PFSK-1 (cell line): ENCODE results near the gene IRX2.

ENCODE experiments used
- FOXP2 ChIP-seq: optimal IDR thresholded peaks from 2 replicates; pipeline ENCODE3; 2011; ENCODE audit warnings: borderline replicate concordance, control low read depth, inconsistent platforms; ENCODE audit not compliant: insufficient read depth; ENCODE audit errors: extremely low read length, extremely low read depth
- POLR2AphosphoS5 ChIP-seq: IDR thresholded peaks from 2 replicates; pipeline ENCODE4 v1.6.1; 2012; ENCODE audit warnings: low read depth, mild to moderate bottlenecking, control low read depth, low read length, moderate library complexity
- SIN3A ChIP-seq: IDR thresholded peaks from 2 replicates; pipeline ENCODE4 v1.6.1; 2012; ENCODE audit warnings: mild to moderate bottlenecking, low read length, moderate library complexity, borderline replicate concordance; ENCODE audit not compliant: insufficient read depth
- TAF1 ChIP-seq: IDR thresholded peaks from 2 replicates; pipeline ENCODE4 v1.6.1; 2012; ENCODE audit warnings: low read length, control low read depth, borderline replicate concordance; ENCODE audit not compliant: insufficient read depth
- TF ChIP-seq, protein P1 (sequence below), 2 experiments: IDR thresholded peaks; 2 replicates each; pipeline versions ENCODE4 v1.6.1 to v1.8.0; 2011 to 2012; ENCODE audit warnings: low read depth in 2 of 2, low read length in 2 of 2, control low read depth in 1 of 2, inconsistent platforms in 1 of 2, mild to moderate bottlenecking in 1 of 2, moderate library complexity in 1 of 2; ENCODE audit not compliant: insufficient read depth in 1 of 2

IRX2 gene

GRCh38 chr5:2758632-2759031 lies 7.2 kb upstream of the IRX2 start:
- TF ChIP-seq TAF1 = no peak
- TF ChIP-seq, protein P1, sequence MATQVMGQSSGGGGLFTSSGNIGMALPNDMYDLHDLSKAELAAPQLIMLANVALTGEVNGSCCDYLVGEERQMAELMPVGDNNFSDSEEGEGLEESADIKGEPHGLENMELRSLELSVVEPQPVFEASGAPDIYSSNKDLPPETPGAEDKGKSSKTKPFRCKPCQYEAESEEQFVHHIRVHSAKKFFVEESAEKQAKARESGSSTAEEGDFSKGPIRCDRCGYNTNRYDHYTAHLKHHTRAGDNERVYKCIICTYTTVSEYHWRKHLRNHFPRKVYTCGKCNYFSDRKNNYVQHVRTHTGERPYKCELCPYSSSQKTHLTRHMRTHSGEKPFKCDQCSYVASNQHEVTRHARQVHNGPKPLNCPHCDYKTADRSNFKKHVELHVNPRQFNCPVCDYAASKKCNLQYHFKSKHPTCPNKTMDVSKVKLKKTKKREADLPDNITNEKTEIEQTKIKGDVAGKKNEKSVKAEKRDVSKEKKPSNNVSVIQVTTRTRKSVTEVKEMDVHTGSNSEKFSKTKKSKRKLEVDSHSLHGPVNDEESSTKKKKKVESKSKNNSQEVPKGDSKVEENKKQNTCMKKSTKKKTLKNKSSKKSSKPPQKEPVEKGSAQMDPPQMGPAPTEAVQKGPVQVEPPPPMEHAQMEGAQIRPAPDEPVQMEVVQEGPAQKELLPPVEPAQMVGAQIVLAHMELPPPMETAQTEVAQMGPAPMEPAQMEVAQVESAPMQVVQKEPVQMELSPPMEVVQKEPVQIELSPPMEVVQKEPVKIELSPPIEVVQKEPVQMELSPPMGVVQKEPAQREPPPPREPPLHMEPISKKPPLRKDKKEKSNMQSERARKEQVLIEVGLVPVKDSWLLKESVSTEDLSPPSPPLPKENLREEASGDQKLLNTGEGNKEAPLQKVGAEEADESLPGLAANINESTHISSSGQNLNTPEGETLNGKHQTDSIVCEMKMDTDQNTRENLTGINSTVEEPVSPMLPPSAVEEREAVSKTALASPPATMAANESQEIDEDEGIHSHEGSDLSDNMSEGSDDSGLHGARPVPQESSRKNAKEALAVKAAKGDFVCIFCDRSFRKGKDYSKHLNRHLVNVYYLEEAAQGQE (IDR thresholded peaks at IDR 0.05; ENCODE audit: insufficient read depth in 1 of 2, low read depth in 2 of 2, low read length in 2 of 2) = no peak
- TF ChIP-seq SIN3A = no peak
- TF ChIP-seq POLR2AphosphoS5 = no peak
- no peak for TF ChIP-seq FOXP2

DNA sequence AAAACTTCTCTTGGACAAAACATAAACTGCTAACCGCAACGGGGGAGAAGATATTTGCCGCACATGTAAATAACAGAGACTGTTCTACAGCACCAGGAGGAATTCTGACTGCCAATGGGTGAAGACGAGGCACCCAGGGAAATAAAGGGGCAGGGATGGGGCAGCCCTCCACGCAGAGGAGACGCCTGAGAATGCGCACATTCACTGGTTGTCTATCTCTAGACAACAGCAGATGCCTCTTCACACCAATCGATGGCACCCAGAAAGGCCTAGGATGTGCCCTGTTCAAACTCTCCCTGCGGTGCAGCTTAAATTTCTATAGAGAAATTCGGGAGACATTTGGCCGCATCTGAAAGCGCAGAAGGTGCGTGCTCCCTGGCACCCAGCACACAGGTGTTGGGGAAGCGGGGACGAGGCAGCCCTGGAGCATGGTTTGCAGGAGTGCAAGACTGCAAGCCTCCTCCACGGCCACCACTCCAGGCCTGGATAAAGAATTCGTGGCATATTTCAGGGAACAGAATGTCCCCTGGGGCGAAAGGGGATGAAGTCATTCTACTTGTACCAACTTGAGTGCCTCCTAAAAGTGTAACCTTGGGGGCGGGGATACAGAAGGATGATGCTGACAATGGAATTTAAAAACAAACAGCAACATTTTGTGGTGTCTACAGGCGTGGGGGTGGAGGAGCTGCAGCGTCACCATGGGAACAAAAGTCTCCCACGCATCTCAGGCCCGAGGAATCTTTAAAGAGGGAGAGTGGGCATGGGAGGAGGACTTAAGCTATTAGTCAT lies 6.3 kb upstream of the IRX2 start:
- TF ChIP-seq POLR2AphosphoS5 (no peak), TAF1 (no peak), SIN3A (no peak), FOXP2 (no peak)
- TF ChIP-seq, protein P1 (IDR thresholded peaks at IDR 0.05; ENCODE audit: insufficient read depth in 1 of 2, low read depth in 2 of 2, low read length in 2 of 2) = no peak

DNA sequence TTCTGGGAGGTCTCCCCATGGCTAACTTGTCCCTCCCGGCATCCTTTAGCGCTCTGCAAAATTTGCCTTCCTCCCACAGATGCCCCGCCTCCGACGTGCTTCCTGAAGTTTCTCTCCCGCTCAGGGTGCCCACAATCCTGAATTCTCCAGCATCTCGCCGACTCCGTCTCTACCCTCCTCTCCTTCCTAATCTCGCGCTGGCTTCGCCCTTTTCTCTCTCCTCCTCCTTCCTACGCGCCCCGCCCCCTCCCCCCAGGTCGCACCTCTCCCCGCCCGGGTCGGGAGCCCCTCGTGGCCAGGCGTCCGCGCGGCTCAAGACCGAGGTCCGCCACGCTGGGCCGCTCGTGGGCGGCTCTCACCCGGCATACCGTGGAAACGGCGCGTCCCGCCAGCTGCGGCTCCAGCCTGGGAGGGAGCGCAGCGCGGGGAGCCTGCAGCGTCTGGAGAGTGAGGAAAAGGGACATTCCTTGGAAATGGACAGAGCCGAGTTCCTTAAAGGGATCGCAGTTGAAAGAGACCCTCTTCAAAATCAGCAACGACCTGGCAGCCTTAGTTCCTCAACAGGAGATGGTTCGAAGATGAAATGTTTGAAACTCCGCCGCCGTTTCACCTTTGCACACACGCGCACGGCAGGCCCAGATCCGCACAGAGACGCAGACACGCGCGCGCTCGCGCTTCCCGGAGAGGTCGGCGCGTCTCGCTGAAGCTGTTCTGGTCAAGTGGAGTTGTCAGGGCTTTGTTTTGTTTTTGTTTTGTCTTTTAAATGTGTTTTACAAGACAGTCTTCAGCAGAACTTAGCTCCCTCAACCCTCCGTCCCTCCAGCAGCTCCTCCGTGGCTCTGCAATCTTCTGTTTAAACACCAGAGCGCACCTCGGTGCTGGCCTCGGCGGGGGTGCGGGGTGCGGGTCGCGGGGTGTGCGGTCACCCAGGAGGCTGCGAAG lies 5.0 kb upstream of the IRX2 start:
- no peak for TF ChIP-seq TAF1
- TF ChIP-seq POLR2AphosphoS5 = no peak
- TF ChIP-seq SIN3A = no peak
- TF ChIP-seq FOXP2 = no peak
- TF ChIP-seq, protein P1 (IDR thresholded peaks at IDR 0.05; ENCODE audit: insufficient read depth in 1 of 2, low read depth in 2 of 2, low read length in 2 of 2) = no peak

- no peak for TF ChIP-seq POLR2AphosphoS5
- TF ChIP-seq FOXP2 = no peak
- TF ChIP-seq TAF1 = no peak
- TF ChIP-seq SIN3A = no peak
- TF ChIP-seq, protein P1 (IDR thresholded peaks at IDR 0.05; ENCODE audit: insufficient read depth in 1 of 2, low read depth in 2 of 2, low read length in 2 of 2) = no peak
Measured at GRCh38 chr5:2755681-2756171, 4.2 kb upstream of the IRX2 start.
